NCI-H748 treated with DMSO at 0.1 percent for 48 hours (cell line): ENCODE data around the gene DGCR8.
"Not testable (repeated sequence)": the region's sequence is repeated elsewhere in the genome, so short reads cannot be mapped to it uniquely, and the experiment has no call there.

Experiments used
- DNase-seq: peaks from one replicate; lab custom pipeline; 2025; lab: John Stamatoyannopoulos, UW

The DGCR8 gene

DNA sequence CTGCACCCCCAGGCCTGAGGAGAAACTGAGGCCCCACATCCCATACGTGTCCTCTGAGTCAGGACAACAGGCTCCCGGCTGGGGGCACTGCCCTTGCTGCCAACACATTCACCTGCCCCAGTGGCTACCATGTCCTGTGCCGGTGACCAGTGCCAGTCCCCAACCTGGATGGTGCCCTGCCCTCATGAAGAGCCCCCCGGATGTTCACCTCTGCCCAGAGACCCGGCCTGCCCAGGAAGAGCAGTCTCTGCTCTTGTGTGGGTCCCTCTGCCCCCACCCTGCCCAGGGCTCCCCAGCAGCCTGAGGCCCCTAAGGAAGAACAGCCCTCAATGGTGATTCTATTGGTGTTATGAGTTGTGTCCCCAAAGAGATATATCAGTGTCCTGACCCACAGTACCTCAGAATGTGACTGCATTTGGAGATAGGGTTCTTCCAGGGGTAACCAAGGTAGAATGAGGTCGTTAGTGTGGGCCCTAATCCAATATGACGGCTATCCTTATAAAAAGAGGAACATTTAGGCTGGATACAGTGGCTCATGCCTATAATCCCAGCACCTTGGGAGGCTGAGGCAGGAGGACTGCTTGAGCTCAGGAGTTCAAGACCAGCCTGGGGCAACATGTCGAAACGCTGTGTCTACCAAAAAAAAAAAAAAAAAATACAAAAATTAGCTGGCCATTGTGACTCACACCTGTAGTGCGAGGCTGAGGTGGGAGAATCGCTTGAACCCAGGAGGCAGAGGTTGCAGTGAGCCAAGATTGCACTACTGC, 13.2 kb upstream of the DGCR8 start:
- DNase-seq, result no peak

DNA sequence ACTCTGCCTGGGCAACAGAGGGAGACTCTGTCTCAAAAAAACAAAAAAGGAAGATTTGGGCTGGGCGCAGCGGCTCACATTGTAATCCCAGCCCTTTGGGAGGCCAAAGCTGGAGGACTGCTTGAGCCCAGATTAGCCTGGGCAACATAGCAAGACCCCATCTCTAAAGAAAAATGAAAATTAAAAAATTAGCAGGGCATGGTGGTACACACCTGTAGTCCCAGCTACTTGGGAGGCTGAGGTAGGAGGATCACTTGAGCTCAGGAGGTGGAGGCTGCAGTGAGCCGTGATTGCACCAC, 12.7 kb upstream of the DGCR8 start:
- DNase-seq, result not testable (repeated sequence)

DNA sequence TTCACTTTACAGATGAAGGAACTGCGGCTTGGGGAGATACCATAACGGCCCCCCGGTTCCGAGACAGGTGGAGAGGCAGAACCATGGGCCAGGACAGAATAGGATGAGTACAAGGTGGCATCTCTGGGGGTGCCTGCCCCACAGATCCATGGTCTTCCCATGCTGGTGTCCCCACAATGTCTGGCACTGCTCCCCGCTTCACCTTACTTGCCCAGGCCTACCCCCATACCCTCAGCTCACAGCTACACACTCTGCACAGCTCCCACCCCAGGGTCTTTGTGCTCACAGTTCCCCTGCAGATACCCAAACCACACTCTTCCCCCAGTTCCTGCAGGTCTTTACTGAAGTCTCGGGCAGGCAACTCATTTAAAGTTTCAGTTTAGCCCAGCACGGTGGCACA, 11.4 kb upstream of the DGCR8 start:
- no peak for DNase-seq

DNA sequence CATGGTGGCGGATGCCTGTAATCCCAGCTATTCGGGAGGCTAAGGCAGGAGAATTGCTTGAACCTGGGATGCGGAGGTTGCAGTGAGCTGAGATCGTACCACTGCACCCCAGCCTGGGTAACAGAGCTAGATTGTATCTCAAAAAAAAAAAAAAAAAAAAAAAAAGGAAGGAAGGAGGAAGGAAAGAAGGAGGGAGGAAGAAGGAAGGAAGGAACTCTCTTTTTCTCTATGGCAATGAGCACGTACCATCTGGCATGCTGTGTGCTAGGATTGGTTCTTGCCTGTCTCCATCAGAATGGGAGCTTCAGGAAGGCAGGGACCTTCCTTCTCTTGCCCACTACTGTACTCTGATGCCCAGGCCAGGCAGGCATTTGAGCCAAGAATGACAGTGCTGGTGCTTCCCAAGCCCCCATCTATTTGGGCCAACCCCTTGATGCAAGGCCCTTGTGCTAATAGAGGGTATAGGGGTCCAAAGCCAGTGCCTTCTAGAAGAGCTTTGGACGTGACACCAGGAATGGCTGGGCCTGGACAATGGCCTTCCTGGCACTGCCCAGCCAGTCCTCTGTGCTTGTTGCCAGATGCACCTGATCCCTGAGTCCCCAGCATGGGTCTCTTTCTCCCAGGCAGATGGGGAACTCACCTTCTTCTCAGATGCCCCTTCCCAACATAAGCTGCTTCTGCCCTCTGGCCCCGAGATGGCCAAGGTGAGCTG, 10.6 kb upstream of the DGCR8 start:
- DNase-seq, result no peak

DNA sequence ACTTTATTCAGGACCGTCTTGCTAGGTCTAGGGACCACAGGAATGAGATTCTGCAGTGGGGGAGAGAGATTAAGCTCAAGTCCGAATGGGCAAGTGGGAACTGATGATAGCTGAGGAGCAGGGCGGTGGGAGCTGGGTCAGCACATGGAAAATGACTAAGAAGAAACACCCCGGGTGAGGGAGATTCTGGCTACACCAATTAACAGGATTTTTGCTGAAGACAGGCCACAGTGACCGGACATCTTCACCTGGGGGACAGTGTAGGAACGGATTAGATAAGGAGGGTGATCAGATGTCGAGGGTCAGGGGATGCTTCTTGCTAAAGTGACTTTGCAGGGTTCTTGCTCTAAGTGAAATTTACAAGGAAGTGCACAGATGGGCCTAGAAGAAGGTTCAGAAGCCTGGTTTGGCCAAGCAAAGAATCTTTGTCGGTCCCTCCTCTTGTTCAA, 8.5 kb upstream of the DGCR8 start:
- DNase-seq, result no peak

DNA sequence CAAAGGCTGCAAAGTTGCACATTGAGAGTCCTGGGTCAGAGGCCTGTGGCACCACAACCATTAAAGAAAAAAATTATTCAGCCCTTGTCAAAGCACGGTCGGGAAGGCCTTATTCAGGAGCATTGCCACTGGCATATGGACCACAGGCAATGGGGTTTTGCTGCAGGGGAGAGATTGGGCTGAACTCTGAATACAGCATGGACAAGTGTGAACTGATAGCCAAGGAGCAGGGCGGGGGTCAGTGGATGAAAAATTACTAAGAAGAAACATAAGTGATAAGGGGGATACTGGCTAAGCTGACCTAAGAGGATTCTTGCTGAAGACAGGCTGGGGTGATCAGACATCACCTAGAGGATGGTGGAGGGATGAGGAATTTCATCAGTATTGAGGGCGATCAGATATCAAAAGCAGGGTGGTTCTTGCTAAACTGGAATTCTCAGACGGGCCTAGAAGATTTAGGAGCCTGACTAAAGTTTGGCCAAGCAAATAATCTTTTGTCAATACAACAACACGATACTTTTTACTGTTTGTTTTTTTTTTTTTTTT, 3.3 kb upstream of the DGCR8 start:
- DNase-seq, result no peak

DNA sequence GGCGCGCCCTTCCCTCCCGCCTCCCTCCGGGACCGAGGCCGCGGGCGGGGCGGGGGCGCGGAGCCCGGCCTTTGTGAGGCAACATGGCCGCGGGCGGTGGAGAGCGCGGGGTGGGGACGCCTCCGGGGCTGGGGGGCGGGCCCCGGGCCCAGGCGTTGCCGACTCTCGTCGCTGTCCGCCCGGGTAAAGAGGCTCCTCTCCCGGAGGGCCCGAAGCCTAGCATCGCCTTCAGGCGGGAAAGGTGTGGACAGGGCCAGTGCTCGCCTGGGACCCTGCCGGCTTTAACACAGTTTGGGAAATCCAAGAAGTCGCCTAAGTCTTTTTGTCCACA, 369 bp downstream of the DGCR8 start:
- DNase-seq, result no peak

DNA sequence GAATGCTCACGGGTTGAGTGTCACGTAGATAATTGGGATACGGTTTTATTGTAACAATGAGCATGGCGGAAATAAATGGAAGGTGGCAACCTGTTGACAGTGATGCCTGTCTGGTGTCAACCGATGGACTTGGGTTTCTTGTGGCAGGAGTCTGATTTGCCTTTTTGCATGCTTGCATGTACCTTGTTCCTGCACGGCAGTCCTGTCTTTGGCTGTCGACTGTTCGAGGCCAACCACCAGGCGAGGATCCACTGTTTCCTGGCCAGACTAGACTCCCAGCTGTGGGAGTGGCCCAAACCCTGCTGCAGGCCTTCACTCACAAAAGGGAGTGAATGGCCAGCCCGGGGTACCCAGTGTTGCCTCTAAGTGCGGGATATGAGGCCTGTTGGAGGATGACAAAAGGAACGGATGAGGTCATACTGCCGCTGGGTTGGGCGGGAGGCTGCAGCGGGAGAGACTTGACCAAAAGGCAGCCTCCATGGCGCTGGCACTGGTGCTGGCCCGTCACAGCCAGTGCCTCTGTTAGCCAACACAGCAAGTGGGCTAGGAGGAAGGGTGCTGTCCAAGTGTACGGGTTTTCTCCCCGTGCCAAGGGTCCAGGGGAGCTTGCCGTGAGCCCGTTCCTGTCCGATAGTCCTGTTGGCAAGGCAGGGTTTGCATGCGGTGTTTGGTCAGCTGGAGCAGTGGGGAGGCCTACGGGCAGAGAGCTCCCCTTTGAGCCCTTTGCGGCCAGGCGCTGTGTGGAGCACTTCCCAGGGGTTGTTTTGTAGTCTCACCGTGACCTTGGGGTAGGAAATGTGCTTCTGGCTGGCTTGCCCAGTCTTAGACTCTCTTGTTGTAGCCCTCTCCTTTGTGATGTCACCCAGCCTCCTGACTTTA, 974 bp downstream of the DGCR8 start:
- DNase-seq, result no peak

DNA sequence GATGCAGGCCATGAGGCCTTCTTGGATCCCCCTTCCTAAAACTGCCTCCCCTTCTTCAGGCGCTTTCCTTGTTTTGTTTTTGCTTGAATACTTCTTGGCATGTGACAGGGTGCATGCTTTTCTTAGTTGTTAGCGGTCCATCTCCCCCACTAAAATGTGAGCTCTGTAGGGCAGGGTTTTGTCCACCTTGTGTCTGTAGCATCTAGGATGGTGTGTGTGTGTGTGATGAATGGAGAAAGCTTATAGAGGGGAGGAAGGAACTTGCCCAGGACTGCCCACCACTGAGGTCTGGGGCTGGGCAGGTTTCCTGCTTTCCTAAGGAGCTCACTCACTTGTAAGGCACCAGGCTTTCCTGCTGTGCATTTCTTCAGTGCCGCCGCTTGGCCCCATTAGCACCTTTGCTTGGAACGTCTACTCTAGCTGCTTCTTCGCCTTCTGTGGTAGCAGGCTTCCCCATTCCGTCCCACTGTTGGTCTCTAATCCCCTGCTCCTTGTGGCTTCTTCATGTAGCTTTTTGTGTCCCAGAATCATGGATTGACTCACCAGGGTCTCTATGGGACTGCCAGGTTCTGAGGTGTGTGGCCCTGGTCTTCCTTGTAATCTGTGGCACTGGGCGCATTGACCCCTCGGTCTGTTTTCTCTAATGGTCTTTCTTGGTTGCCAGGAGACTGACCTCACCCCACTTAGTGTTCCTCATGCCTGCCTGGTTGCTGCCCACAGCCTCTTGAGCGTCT, 3.3 kb downstream of the DGCR8 start:
- no peak for DNase-seq

DNA sequence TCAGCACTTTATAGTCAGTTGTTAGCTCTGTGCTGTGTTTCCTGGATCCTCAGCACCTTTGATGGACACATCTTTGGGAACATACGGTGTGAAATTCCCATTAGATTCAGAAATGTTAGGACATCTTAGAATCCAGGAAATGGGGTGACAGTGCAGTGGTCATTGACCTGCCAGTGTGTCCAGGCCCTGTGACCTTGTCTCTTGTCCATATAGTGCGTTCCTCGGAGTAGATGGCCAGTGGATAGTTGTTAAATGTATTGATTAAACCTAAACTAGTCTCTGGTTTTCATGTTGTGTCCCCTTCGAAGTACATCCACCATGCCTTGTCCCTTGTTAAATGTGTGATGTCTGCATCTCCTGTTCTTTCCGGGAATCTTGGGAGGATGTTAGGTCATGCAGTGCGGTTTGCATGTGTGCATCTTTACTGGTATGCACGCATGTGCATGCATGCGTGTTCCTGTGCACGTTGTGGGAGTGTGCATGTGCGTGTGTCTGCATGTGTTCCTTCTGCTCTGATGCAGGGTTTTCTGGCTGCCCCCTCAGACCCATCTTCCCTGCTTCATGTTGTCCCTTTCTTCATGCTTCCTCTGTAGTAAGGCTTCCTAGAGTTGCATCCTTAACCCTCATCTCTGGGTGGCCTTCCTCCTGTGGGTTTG, 4.0 kb downstream of the DGCR8 start:
- DNase-seq, result no peak

DNA sequence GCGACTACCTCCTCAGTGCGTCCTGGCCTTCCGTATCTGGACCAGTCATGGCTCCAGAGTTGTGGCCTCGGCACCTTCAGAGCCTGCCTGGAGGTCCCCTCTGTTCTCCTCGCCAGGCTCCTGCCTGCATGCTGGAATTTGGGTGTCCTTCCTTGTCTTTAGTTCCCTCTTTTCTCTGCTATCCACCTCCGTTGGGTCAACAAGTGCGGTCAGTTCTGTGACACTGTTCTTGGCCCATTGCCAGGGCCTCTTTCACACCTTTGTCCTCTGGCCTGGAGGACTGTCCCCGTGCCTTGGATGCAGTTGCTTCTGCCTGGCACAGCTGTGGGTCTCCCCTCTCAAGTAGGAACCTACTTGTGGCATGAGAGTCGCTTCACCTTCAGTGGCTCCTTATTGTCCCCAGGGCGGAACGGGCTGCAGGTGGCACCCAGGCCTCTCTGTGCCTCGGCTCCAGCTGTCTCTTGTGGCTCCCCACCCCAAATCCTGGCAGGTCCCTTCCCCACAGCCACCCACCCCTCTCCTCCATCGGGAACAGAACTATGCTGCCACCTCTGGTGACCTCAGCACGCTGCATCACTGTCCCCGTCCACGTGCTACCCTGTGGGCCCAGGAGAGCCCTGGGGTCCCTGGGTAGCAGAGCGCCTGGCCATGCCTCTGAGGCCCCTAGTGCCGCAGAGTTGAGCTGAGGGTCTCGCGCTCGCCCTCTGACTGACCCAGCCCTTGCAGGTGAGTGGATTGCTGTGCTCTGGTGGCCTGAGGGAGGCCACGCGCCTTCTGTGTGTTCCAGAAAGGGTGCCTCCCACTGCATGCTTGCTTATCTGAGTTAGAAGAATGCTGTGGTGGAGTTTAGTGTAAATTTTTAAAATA, 4.7 kb downstream of the DGCR8 start:
- no peak for DNase-seq

DNA sequence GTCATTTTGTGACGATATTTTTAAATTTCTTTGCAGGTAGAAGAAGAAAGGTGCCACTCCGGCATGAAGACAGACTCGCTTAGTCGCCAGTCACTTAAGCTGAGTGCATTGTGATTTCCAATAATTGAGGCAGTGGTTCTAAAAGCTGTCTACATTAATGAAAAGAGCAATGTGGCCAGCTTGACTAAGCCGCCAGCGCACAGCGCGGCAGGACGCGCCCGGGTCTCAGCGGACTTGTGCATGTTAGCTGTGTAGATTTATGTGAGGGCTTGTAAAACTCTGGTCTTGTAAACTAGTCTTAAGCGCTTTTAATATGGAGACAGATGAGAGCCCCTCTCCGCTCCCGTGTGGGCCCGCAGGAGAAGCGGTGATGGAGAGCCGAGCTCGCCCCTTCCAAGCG, 5.6 kb downstream of the DGCR8 start:
- DNase-seq, result no peak

DNA sequence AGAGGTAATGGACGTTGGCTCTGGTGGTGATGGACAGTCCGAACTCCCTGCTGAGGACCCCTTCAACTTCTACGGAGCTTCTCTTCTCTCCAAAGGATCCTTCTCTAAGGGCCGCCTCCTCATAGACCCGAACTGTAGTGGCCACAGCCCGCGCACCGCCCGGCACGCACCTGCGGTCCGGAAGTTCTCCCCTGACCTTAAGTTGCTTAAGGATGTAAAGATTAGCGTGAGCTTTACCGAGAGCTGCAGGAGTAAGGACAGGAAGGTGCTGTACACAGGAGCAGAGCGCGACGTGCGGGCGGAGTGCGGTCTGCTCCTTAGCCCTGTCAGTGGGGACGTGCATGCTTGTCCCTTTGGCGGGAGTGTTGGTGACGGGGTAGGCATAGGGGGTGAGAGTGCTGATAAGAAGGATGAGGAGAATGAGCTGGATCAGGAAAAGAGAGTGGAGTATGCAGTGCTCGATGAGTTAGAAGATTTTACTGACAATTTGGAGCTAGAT, 6.1 kb downstream of the DGCR8 start:
- DNase-seq, result no peak

DNA sequence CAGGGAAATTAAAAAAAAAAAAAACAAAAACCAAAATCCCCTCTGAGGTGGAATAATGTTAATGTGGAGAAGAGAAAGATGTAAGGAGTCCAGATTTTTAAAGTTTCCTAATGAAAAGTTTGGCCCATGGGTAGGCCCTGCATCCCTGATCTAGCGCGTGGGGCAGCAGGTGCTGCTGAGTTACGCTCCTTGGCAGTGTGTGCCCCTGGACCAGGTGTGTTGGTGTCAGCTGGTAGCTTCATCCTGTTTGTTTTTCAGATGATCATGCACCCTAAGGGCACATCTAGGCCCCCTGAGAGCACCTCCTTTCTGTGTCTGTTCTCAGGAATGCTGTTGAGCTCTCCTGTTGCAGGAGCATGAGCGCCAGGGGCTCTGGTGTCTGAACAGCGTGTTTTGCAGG, 6.7 kb downstream of the DGCR8 start:
- DNase-seq, result no peak

DNA sequence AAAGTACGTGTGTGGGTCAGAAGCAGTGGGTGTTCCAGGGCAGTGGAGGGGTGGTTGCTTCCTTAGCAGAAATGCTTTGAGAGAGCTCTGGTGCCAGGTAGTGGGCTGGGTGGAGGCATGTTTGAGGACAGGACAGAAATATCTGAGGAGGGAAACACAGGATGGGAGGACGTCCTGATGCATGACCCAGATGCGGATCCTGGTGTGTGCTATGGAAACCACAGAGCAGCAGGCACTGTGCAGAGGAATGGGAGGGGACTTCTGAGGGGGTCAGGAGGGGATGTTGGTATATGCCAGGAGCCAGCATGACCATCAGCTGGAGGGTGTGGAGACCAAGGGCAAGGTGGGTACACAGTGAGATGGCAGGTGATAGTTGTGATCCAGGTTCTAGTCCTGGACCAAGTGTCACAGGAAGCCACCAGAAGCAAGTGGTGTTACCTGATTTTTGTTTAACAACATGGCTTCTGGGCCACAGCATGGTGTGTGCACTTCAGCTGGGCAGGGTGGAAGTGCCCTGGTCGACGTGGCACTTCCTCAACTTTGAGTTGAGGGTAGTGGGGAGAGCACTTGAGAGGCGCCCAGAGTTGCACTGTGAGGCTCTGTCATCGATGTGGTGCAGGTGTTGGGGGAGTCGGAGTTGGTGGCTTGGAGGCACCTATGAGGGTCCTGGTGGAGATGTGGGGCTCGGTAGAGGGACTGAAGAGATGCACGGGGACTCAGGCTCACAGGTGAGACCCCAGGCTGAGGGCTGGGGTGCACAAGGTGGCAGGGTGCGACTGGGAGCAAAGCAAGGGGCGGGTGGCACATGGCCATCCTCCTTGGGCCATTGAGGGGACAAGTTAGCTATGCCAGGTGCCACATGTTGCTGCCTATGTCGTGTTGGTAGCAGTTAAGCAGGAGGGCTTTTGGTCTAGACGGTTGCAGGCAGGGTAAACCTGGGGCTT, 7.5 kb downstream of the DGCR8 start:
- no peak for DNase-seq

DNA sequence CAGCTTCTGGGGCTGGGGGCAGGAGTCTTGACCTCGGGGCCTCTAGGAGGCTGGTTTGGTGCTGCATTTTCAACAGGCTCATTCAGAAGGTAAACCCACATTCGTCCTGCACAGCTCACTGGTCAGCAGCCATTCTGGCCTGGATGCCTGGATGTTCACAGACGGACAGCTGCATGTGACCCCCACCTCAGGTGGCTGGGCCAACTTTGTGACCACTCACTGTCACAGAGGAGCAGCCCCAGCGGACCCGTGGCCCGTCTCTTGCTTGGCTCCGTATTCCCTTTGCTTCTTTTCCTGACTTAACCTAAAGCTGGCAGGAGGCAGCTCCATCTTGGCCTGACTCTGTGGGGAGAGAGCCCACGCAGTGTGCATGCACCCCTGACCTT, 8.2 kb downstream of the DGCR8 start:
- DNase-seq, result no peak

DNA sequence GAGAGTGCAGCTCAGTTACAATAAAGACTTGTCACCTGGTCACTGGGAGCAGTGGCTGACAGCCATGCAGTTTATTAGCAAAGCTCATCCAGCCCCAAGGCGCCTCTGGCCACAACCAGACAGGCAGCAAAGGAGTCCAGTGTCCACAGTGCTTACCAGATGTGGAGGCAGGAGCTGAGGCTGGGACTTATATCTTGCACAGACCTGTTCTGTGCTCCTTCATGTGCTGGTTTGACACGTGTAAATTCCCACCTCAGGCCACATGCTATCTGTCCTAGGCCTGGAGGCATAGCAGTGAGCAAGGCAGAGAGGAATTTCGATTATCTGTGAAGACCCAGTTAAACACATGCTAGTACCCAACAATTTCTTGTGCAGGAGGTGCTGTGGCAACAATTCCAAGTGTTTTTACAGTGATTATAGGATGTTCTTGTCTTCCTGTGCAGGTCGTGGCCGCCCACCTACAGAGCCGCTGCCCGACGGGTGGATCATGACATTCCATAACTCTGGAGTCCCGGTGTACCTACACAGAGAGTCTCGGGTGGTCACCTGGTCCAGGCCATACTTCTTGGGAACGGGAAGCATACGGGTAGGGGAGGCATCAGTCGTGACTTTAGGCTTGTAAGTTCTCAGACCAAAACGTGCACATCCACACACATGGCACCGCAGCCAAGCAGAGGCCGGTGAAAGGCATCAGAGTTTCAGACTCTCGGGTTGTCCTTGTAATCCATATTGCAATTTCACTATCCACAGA, 9.4 kb downstream of the DGCR8 start:
- DNase-seq, result no peak

DNA sequence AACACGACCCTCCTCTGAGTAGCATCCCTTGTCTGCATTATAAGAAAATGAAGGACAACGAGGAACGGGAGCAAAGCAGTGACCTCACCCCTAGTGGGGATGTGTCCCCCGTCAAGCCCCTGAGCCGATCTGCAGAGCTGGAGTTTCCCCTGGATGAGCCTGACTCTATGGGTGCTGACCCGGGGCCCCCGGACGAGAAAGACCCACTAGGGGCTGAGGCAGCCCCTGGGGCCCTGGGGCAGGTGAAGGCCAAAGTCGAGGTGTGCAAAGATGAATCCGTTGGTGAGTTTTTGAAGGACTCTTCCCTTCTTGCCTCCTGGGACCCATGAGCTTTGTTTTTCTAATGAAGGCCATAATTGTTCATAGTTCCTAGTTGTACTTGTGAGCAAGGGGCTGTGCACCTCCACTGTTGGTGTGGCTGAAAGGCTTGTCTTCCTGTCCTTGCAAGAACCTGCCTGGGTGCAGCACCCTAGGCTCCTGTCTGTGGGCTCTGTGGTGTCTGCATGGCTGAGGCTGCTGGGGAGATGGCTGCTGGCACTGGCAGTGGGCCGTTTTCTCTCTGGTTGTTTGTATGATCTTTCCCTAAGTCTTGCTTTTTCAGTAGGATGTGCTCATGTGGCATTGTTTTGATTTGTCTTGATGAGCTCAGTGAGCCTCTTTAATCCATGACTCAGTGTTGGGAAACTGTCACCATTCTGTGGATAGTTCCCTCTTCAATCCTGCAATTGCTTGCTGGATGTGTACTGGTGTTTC, 10.1 kb downstream of the DGCR8 start:
- no peak for DNase-seq
